H9 (cell line): ENCODE measurements around the gene MYO7B. TPM values are rescaled to one million over a fixed set of nuclear protein-coding genes. Genes with fewer than 3 reads are reported as not detected.

ENCODE experiments used
- DNase-seq: peaks from one replicate; pipeline ENCODE4 v3.0.0-alpha.2; 2017
- H2AFZ ChIP-seq: one replicate; pipeline ENCODE4 v1.6.1; 2013; ENCODE audit warnings: mild to moderate bottlenecking, low read length, control low read depth, moderate library complexity
- H2AK5ac ChIP-seq: 2 replicates; pipeline ENCODE4 v1.6.1; 2013; ENCODE audit warnings: low read length, control low read depth, mixed read lengths; ENCODE audit not compliant: insufficient read length
- H2BK120ac ChIP-seq: one replicate; pipeline ENCODE4 v1.6.1; 2013; ENCODE audit warnings: low read depth, mild to moderate bottlenecking, low read length, control low read depth, inconsistent platforms; ENCODE audit not compliant: poor library complexity, severe bottlenecking
- H2BK12ac ChIP-seq: 2 replicates; pipeline ENCODE4 v1.6.1; 2013; ENCODE audit warnings: low read length, control low read depth, mixed read lengths, low read depth; ENCODE audit not compliant: insufficient read length
- H2BK15ac ChIP-seq: 2 replicates; pipeline ENCODE4 v1.6.1; 2013; ENCODE audit warnings: low read depth, low read length, control low read depth
- H2BK20ac ChIP-seq: one replicate; pipeline ENCODE4 v1.6.1; 2013; ENCODE audit warnings: low read depth, mild to moderate bottlenecking, low read length, control low read depth, inconsistent platforms; ENCODE audit not compliant: poor library complexity, severe bottlenecking
- H2BK5ac ChIP-seq: 2 replicates; pipeline ENCODE4 v1.6.1; 2013; ENCODE audit warnings: low read length, control low read depth, mixed read lengths; ENCODE audit not compliant: insufficient read length
- H3K14ac ChIP-seq: 2 replicates; pipeline ENCODE4 v1.6.1; 2013; ENCODE audit warnings: low read length, control low read depth; ENCODE audit not compliant: insufficient read depth
- H3K18ac ChIP-seq: 2 replicates; pipeline ENCODE4 v1.6.1; 2013; ENCODE audit warnings: low read depth, mild to moderate bottlenecking, mixed read lengths, low read length, control low read depth; ENCODE audit not compliant: insufficient read length
- H3K23ac ChIP-seq: 2 replicates; pipeline ENCODE4 v1.6.1; 2013; ENCODE audit warnings: low read length, control low read depth, mixed read lengths, low read depth; ENCODE audit not compliant: insufficient read length
- H3K23me2 ChIP-seq: 2 replicates; pipeline ENCODE4 v1.6.1; 2013; ENCODE audit warnings: low read depth, mild to moderate bottlenecking, mixed read lengths, low read length, control low read depth; ENCODE audit not compliant: insufficient read length, poor library complexity, severe bottlenecking
- H3K27ac ChIP-seq: 2 replicates; pipeline ENCODE4 v1.5.1; 2013; ENCODE audit warnings: low read length, control low read depth, mixed read lengths, low read depth; ENCODE audit not compliant: insufficient read length
- H3K27me3 ChIP-seq: 2 replicates; pipeline ENCODE4 v1.6.1; 2013; ENCODE audit warnings: low read length, control low read depth, inconsistent platforms; ENCODE audit not compliant: insufficient read depth
- H3K4ac ChIP-seq: 2 replicates; pipeline ENCODE4 v1.6.1; 2013; ENCODE audit warnings: low read depth, mild to moderate bottlenecking, control low read depth, inconsistent platforms, low read length, moderate library complexity
- H3K4me1 ChIP-seq: 2 replicates; pipeline ENCODE4 v1.6.1; 2013; ENCODE audit warnings: low read length, control low read depth, inconsistent platforms; ENCODE audit not compliant: insufficient read depth
- H3K4me2 ChIP-seq: 2 replicates; pipeline ENCODE4 v1.6.1; 2013; ENCODE audit warnings: low read length, control low read depth, mixed read lengths; ENCODE audit not compliant: insufficient read length, insufficient read depth
- H3K56ac ChIP-seq: 2 replicates; pipeline ENCODE4 v1.6.1; 2013; ENCODE audit warnings: low read depth, mild to moderate bottlenecking, mixed read lengths, low read length, control low read depth; ENCODE audit not compliant: insufficient read length
- H3K79me1 ChIP-seq: 2 replicates; pipeline ENCODE4 v1.6.1; 2013; ENCODE audit warnings: low read depth, mild to moderate bottlenecking, moderate library complexity, low read length, control low read depth, inconsistent platforms; ENCODE audit not compliant: insufficient read depth, poor library complexity, severe bottlenecking
- H3K79me2 ChIP-seq: 2 replicates; pipeline ENCODE4 v1.6.1; 2013; ENCODE audit warnings: low read length, control low read depth, inconsistent platforms; ENCODE audit not compliant: insufficient read depth
- H3K9ac ChIP-seq: 2 replicates; pipeline ENCODE4 v1.6.1; 2013; ENCODE audit warnings: low read length, control low read depth, mixed read lengths; ENCODE audit not compliant: insufficient read length; ENCODE audit errors: extremely low read depth
- H3K9me3 ChIP-seq: one replicate; pipeline ENCODE4 v1.6.1; 2013; ENCODE audit warnings: low read depth, low read length, inconsistent platforms; ENCODE audit not compliant: control insufficient read depth
- H3T11ph ChIP-seq: one replicate; pipeline ENCODE4 v1.6.1; 2013; ENCODE audit warnings: mild to moderate bottlenecking, low read length, control low read depth, inconsistent platforms
- H4K20me1 ChIP-seq: one replicate; pipeline ENCODE4 v1.6.1; 2013; ENCODE audit not compliant: control insufficient read depth, insufficient read length, insufficient read depth
- H4K5ac ChIP-seq: 2 replicates; pipeline ENCODE4 v1.6.1; 2013; ENCODE audit warnings: low read depth, mild to moderate bottlenecking, mixed read lengths, low read length, control low read depth; ENCODE audit not compliant: insufficient read length
- H4K8ac ChIP-seq: replicated peaks from 2 replicates; pipeline ENCODE4 v1.6.1; 2013; ENCODE audit warnings: low read length, control low read depth, mixed read lengths, low read depth; ENCODE audit not compliant: insufficient read length
- H4K91ac ChIP-seq: 2 replicates; pipeline ENCODE4 v1.6.1; 2013; ENCODE audit warnings: low read depth, mild to moderate bottlenecking, moderate library complexity, mixed read lengths, low read length, control low read depth; ENCODE audit not compliant: insufficient read length
- H3K27ac Mint-ChIP-seq, 3 experiments: 2 replicates in 2 of 3; 3 replicates in 1 of 3; pipeline ENCODE4 v1.8.0; 2020 to 2021; ENCODE audit warnings: mixed read lengths in 3 of 3, mild to moderate bottlenecking in 1 of 3, moderate library complexity in 1 of 3
- H3K27me3 Mint-ChIP-seq: 2 replicates; pipeline ENCODE4 v1.8.0; 2021; ENCODE audit warnings: low read depth, mild to moderate bottlenecking, moderate library complexity, mixed read lengths
- H3K36me3 Mint-ChIP-seq, 3 experiments: 2 replicates in 2 of 3; 3 replicates in 1 of 3; pipeline ENCODE4 v1.8.0; 2020 to 2021; ENCODE audit warnings: low read depth in 3 of 3, mixed read lengths in 3 of 3; ENCODE audit not compliant: insufficient read depth in 1 of 3
- H3K4me1 Mint-ChIP-seq, 2 experiments: 2 replicates each; pipeline ENCODE4 v1.8.0; 2020; ENCODE audit warnings: mixed read lengths in 2 of 2
- H3K4me3 Mint-ChIP-seq, 2 experiments: 2 replicates in 1 of 2; 3 replicates in 1 of 2; pipeline ENCODE4 v1.8.0; 2020 to 2021; ENCODE audit warnings: mild to moderate bottlenecking in 2 of 2, mixed read lengths in 2 of 2, moderate library complexity in 1 of 2
- H3K9me3 Mint-ChIP-seq, 2 experiments: 2 replicates in 1 of 2; 3 replicates in 1 of 2; pipeline ENCODE4 v1.8.0; 2020; ENCODE audit warnings: mild to moderate bottlenecking in 2 of 2, mixed read lengths in 2 of 2, moderate library complexity in 1 of 2
- WGBS: extraction: QIAGEN DNeasy Blood & Tissue Kit; methylation state at CpG from one replicate; pipeline ENCODE4 v1.1.7; 2013; ENCODE audit warnings: missing lambda C conversion rate, low lambda C conversion rate, mixed read lengths; ENCODE audit not compliant: insufficient read length; ENCODE audit errors: extremely low coverage; 5-methylcytosine and 5-hydroxymethylcytosine counted together
- total RNA-seq: library from RNA; stranded (reverse); gene quantifications from 2 replicates; pipeline ENCODE4 v1.2.1, GENCODE V29; 2021
- TF ChIP-seq, protein P1 (sequence below): fragments of 200-600 bp; sonication (generic); conservative IDR thresholded peaks from 3 replicates; pipeline ENCODE4 v1.8.0; 2021; ENCODE audit warnings: antibody characterized with exemption, mild to moderate bottlenecking

Gene MYO7B
- total RNA-seq, 1 experiment from 2014 or later = not detected

DNA sequence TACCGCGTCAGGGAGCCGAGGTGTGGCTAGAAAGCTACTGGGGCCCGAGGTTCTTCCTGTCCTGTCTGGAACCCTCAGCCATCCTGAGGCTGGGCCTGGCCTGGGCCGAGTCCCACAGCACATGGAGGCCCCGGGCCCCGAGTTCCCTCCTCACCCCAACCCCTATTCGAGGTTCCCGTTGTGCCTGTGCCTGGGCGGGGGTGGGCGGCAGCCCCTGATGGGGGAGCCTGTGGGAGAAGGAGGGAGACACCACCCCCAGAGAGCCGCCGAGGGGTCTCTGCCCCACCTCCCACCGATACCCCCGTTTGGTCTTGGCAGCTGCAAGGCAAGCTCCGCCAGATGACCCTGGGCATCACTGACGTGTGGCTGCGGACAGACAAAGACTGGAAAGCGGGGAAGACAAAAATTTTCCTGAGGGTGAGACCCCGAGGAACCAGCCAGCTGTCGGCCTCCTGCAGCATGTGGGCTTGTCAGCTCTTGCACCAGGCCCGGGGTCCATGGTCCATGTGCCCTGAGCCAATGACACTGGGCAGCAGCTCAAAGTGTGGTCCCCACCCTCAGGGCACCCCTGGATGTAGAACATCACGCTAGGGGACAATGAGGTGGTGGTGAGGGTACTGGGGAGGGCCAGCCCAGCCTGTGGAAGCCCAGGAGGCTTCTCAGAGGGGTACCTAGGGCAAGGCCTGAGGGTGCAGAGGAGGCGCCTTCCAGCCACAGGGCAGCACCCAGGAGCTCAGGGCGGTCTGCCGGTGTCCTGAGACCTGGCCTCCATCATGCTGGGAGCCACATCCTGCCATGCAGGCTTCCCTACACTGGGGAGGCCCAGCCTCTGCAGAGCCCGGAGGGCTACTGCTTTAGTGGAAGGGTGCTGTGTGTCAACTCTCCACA is 58.0 kb downstream of the MYO7B start:
- Histone ChIP-seq H2AFZ (no peak overlapping the region), H3K18ac (no peak overlapping the region), H2BK5ac (no peak overlapping the region), H3K14ac (no peak overlapping the region), H2BK15ac (no peak overlapping the region), H2BK20ac (no peak overlapping the region), H3K79me1 (no peaks in the 10 kb centered on the region), H3K4me1 (no peaks in the 10 kb centered on the region), H3K4me2 (no peak overlapping the region), H3K27ac (no peak overlapping the region), H4K5ac (no peak overlapping the region), H3K56ac (no peak overlapping the region), H3K9ac (no peak overlapping the region), H2BK120ac (no peak overlapping the region), H4K8ac (no peak overlapping the region), H3K23ac (no peak overlapping the region), H3T11ph (no peak overlapping the region), H4K91ac (no peak overlapping the region), H3K4ac (no peak overlapping the region), H3K27me3 (no peaks in the 10 kb centered on the region), H3K9me3 (no peaks in the 10 kb centered on the region), H3K79me2 (no peaks in the 10 kb centered on the region), H4K20me1 (no peaks in the 10 kb centered on the region), H3K23me2 (no peaks in the 10 kb centered on the region), H2AK5ac (no peak overlapping the region), H2BK12ac (no peak overlapping the region)
- H3K27ac Mint-ChIP-seq = no peak overlapping the region
- no CpG with 5 or more reads among the region's 27 CpGs for WGBS
- TF ChIP-seq, protein P1, sequence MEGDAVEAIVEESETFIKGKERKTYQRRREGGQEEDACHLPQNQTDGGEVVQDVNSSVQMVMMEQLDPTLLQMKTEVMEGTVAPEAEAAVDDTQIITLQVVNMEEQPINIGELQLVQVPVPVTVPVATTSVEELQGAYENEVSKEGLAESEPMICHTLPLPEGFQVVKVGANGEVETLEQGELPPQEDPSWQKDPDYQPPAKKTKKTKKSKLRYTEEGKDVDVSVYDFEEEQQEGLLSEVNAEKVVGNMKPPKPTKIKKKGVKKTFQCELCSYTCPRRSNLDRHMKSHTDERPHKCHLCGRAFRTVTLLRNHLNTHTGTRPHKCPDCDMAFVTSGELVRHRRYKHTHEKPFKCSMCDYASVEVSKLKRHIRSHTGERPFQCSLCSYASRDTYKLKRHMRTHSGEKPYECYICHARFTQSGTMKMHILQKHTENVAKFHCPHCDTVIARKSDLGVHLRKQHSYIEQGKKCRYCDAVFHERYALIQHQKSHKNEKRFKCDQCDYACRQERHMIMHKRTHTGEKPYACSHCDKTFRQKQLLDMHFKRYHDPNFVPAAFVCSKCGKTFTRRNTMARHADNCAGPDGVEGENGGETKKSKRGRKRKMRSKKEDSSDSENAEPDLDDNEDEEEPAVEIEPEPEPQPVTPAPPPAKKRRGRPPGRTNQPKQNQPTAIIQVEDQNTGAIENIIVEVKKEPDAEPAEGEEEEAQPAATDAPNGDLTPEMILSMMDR = no peak
- peaks cover 2 to 7% of the 10 kb centered on the region in 2 experiments; a peak in 3 of 4 replicates for H3K4me1 Mint-ChIP-seq
- no peak for DNase-seq
- no peaks in the 10 kb centered on the region; a peak in 1 of 5 replicates for H3K9me3 Mint-ChIP-seq
- no peaks in the 10 kb centered on the region for H3K27me3 Mint-ChIP-seq
- no peaks in the 10 kb centered on the region for H3K36me3 Mint-ChIP-seq
- H3K4me3 Mint-ChIP-seq = no peak overlapping the region
